ENCODE data around the gene HIRA.

DNA sequence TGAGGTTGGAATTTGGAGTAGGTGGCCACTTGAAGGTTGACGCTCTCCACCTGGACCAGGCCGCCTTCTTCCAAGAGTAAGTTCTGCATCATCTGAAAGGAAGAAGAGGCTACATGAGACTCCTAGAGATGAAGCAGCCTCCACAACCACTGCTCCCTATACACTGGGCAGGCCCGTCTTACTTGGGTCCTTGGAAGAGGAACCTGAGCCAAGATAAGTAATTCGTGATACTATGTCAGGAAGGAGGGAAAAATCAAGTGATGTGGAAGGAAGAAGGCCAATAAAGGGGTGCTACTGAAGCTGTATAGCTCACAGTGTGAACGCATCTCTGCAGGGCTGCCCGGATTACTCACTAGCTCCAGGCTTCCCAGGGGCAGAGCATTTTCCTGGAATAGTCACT lies 36.4 kb upstream of the HIRA start:
- TF ChIP-seq NFIC (IDR thresholded peaks at IDR 0.05) (no peak), ZBTB7A (IDR thresholded peaks at IDR 0.05; ENCODE audit: low read depth) (no peak), TEAD4 (IDR thresholded peaks at IDR 0.05) (no peak), TAF1 (IDR thresholded peaks at IDR 0.05; ENCODE audit: low read depth) (no peak), TCF12 (IDR thresholded peaks at IDR 0.05; ENCODE audit: low read depth) (no peak), CEBPB (IDR thresholded peaks at IDR 0.05) (no peak), EP300 (IDR thresholded peaks at IDR 0.05; ENCODE audit: borderline replicate concordance) (no peak)
- TF ChIP-seq, protein P1, sequence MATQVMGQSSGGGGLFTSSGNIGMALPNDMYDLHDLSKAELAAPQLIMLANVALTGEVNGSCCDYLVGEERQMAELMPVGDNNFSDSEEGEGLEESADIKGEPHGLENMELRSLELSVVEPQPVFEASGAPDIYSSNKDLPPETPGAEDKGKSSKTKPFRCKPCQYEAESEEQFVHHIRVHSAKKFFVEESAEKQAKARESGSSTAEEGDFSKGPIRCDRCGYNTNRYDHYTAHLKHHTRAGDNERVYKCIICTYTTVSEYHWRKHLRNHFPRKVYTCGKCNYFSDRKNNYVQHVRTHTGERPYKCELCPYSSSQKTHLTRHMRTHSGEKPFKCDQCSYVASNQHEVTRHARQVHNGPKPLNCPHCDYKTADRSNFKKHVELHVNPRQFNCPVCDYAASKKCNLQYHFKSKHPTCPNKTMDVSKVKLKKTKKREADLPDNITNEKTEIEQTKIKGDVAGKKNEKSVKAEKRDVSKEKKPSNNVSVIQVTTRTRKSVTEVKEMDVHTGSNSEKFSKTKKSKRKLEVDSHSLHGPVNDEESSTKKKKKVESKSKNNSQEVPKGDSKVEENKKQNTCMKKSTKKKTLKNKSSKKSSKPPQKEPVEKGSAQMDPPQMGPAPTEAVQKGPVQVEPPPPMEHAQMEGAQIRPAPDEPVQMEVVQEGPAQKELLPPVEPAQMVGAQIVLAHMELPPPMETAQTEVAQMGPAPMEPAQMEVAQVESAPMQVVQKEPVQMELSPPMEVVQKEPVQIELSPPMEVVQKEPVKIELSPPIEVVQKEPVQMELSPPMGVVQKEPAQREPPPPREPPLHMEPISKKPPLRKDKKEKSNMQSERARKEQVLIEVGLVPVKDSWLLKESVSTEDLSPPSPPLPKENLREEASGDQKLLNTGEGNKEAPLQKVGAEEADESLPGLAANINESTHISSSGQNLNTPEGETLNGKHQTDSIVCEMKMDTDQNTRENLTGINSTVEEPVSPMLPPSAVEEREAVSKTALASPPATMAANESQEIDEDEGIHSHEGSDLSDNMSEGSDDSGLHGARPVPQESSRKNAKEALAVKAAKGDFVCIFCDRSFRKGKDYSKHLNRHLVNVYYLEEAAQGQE (IDR thresholded peaks at IDR 0.05; ENCODE audit: low read depth): no peak
- TF ChIP-seq, protein P2, sequence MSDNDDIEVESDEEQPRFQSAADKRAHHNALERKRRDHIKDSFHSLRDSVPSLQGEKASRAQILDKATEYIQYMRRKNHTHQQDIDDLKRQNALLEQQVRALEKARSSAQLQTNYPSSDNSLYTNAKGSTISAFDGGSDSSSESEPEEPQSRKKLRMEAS (IDR thresholded peaks at IDR 0.05): no peak

Data from Ishikawa (cell line).